OCI-LY1 (cell line): Measurements from ENCODE around the gene QTRT2.

ENCODE experiments used
- EZH2 ChIP-seq: fragments of 200-600 bp; sonication (generic), shearing (Covaris generic); IDR thresholded peaks from 2 replicates; pipeline ENCODE4 v1.8.0; 2017; ENCODE audit warnings: borderline replicate concordance, mixed run types, mild to moderate bottlenecking, antibody characterized with exemption, low read length, moderate library complexity, mixed read lengths
- TF ChIP-seq, protein P1 (sequence below): fragments of 200-600 bp; sonication (generic), shearing (Covaris generic); IDR thresholded peaks from 2 replicates; pipeline ENCODE4 v1.5.1; 2017; ENCODE audit warnings: mild to moderate bottlenecking, antibody characterized with exemption, low read length, moderate library complexity, mixed read lengths

DNA sequence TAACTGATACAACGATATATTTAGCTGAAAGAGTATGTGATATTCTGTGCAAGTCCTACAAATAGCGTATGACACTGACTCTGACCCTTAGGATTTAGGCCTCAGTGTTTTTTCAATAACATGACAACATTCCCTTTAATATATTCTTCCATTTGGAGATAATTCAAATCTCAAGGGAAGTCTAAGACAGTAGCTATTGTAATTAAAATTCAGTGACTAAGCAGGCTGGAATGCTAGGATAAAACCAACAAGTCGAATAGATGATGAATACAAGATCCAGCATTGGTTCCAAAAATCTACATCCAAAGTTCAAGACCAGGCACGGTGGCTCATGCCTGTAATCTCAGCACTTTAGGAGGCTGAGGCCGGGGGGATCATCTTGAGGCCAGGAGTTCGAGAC lies 56.2 kb downstream of the QTRT2 start:
- TF ChIP-seq, protein P1, sequence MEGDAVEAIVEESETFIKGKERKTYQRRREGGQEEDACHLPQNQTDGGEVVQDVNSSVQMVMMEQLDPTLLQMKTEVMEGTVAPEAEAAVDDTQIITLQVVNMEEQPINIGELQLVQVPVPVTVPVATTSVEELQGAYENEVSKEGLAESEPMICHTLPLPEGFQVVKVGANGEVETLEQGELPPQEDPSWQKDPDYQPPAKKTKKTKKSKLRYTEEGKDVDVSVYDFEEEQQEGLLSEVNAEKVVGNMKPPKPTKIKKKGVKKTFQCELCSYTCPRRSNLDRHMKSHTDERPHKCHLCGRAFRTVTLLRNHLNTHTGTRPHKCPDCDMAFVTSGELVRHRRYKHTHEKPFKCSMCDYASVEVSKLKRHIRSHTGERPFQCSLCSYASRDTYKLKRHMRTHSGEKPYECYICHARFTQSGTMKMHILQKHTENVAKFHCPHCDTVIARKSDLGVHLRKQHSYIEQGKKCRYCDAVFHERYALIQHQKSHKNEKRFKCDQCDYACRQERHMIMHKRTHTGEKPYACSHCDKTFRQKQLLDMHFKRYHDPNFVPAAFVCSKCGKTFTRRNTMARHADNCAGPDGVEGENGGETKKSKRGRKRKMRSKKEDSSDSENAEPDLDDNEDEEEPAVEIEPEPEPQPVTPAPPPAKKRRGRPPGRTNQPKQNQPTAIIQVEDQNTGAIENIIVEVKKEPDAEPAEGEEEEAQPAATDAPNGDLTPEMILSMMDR: no peak
- no peak for TF ChIP-seq EZH2
